K562 (cell line): Measurements from ENCODE around the gene RINL. TPM values are rescaled to one million over a fixed set of nuclear protein-coding genes. Genes with fewer than 3 reads are reported as not detected.
A peak's percentile ranks its signal among the peaks of the same experiment; 100 is the strongest.

Experiments
- CHD2 ChIP-seq: IDR thresholded peaks from 2 replicates; pipeline ENCODE4 v1.6.1; 2011; ENCODE audit warnings: low read depth, low read length
- CTCF ChIP-seq, 3 experiments: IDR thresholded peaks in 2 of 3; conservative IDR thresholded peaks in 1 of 3; 2 replicates each; pipeline ENCODE4 v1.5.1; 2011 to 2012; ENCODE audit warnings: low read length in 3 of 3, mild to moderate bottlenecking in 3 of 3, control low read depth in 2 of 3, improper control_type of control experiment in 1 of 3, inconsistent platforms in 1 of 3, low read depth in 1 of 3, mixed read lengths in 1 of 3, moderate library complexity in 1 of 3; ENCODE audit not compliant: insufficient read depth in 2 of 3
- HDAC2 ChIP-seq: fragments of 450-650 bp; IDR thresholded peaks from 2 replicates; pipeline ENCODE4 v1.6.1; 2016; ENCODE audit warnings: mild to moderate bottlenecking
- NBN ChIP-seq: fragments of 450-650 bp; IDR thresholded peaks from 2 replicates; pipeline ENCODE4 v1.6.1; 2016; ENCODE audit warnings: low read depth, mild to moderate bottlenecking
- NEUROD1 ChIP-seq: fragments of 150-350 bp; IDR thresholded peaks from 2 replicates; pipeline ENCODE4 v1.6.1; 2014; ENCODE audit warnings: borderline replicate concordance, low read length, low read depth; ENCODE audit not compliant: partially characterized antibody
- XRCC5 ChIP-seq: fragments of 200-400 bp; formaldehyde crosslinking; IDR thresholded peaks from 2 replicates; pipeline ENCODE4 v1.6.1; 2017; ENCODE audit warnings: low read depth, mild to moderate bottlenecking, low read length
- polyA plus RNA-seq, 8 experiments: library from polyadenylated mRNA; depleted of rRNA in 4 of 8; stranded (reverse) in 5 of 8; unstranded in 3 of 8; fragments of >200 nt; fragmentation: Nextera tagmentation in 2 of 8; fragmentation: Illumina TruSeq in 1 of 8; extraction: Ambion mirVana in 2 of 8; extraction: Trizol in 1 of 8; gene quantifications; 2 replicates each; pipeline versions ENCODE4 v1.2.1 to v1.2.3, GENCODE V29; 2011 to 2014; ENCODE audit warnings: inconsistent platforms in 1 of 8, missing spikeins in 1 of 8
- total RNA-seq, 7 experiments: library from RNA; depleted of rRNA in 6 of 7; stranded (reverse); fragments of >200 nt in 6 of 7; fragmentation: Illumina TruSeq in 2 of 7; extraction: Trizol in 2 of 7; gene quantifications; 2 replicates each; pipeline versions ENCODE4 v1.2.1 to v1.2.3, GENCODE V29; 2011 to 2021; ENCODE audit warnings: low replicate concordance in 1 of 7
- TF ChIP-seq, protein P1 (sequence below): fragments of 200-800 bp; sonication (Bioruptor generic); IDR thresholded peaks from 2 replicates; pipeline ENCODE4 v1.6.1; 2016; ENCODE audit warnings: missing genetic modification characterization, missing compliant biosample characterization
- TF ChIP-seq, protein P2 (sequence below), 2 experiments: fragments of 450-650 bp; IDR thresholded peaks; 2 replicates each; pipeline ENCODE4 v1.6.1; 2016

Gene RINL
- total and polyA plus RNA-seq, 9 of the 15 experiments (the other 6 are each of a cell fraction or from before 2014, with no cell fraction given), result 0.82 to 10.9 (median 4.9) TPM

DNA sequence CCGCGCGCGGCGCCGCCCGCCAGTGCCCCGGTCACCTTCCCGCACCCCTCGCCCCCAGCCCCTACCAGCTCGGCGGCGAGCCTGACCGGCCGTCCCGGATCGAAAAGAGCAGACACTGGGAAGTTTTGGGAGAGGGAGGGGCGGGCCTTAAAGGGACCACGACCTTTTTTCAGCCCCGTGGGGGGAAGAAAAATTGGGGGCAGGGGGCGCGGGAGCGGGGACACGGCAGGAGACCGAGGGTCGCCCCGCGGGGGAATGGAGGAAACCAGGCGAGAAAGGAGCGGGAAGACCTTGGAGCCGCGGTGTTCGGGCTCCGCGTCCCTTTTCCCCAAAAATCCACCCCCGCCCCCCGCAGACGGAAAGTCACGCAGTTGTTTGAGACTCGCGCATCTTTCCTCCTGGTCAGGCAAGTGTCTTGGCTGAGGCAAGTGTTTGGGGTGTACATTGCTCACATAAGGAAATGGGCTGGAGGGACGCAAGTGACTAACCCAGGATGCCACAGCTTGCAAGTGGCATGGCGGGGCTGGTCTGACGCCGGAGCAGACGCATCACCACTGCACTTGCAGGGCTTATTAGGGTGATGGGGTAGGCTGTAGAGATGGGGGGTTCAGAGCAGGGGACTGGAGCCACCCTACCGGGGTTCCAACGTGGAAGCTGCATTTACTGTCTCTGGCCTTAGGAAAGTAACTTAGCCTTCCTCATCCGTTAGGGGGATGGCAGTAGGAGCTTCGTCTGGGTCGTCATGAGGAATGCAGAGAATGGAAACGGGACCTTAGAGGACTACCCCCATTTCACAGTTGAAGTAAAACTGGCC is 25.6 kb downstream of the RINL start (continued):
- TF ChIP-seq, protein P1, sequence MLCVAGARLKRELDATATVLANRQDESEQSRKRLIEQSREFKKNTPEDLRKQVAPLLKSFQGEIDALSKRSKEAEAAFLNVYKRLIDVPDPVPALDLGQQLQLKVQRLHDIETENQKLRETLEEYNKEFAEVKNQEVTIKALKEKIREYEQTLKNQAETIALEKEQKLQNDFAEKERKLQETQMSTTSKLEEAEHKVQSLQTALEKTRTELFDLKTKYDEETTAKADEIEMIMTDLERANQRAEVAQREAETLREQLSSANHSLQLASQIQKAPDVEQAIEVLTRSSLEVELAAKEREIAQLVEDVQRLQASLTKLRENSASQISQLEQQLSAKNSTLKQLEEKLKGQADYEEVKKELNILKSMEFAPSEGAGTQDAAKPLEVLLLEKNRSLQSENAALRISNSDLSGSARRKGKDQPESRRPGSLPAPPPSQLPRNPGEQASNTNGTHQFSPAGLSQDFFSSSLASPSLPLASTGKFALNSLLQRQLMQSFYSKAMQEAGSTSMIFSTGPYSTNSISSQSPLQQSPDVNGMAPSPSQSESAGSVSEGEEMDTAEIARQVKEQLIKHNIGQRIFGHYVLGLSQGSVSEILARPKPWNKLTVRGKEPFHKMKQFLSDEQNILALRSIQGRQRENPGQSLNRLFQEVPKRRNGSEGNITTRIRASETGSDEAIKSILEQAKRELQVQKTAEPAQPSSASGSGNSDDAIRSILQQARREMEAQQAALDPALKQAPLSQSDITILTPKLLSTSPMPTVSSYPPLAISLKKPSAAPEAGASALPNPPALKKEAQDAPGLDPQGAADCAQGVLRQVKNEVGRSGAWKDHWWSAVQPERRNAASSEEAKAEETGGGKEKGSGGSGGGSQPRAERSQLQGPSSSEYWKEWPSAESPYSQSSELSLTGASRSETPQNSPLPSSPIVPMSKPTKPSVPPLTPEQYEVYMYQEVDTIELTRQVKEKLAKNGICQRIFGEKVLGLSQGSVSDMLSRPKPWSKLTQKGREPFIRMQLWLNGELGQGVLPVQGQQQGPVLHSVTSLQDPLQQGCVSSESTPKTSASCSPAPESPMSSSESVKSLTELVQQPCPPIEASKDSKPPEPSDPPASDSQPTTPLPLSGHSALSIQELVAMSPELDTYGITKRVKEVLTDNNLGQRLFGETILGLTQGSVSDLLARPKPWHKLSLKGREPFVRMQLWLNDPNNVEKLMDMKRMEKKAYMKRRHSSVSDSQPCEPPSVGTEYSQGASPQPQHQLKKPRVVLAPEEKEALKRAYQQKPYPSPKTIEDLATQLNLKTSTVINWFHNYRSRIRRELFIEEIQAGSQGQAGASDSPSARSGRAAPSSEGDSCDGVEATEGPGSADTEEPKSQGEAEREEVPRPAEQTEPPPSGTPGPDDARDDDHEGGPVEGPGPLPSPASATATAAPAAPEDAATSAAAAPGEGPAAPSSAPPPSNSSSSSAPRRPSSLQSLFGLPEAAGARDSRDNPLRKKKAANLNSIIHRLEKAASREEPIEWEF, result no peak
- TF ChIP-seq HDAC2 (peak; percentile 33; the same call in 1 of the 2 replicates), NBN (0 out of 2 replicates have a peak, but pooled peaks have one; percentile 13), XRCC5 (0 out of 2 replicates have a peak, but pooled peaks have one; percentile 31), NEUROD1 (peak; percentile 13), CHD2 (0 out of 2 replicates have a peak, but pooled peaks have one; percentile 21), CTCF (IDR thresholded peaks at IDR 0.05 in 2 of 3, conservative IDR thresholded peaks at IDR 0.05 in 1 of 3; ENCODE audit: insufficient read depth in 2 of 3, low read depth in 1 of 3, low read length in 3 of 3) (no peak)
- TF ChIP-seq, protein P2, sequence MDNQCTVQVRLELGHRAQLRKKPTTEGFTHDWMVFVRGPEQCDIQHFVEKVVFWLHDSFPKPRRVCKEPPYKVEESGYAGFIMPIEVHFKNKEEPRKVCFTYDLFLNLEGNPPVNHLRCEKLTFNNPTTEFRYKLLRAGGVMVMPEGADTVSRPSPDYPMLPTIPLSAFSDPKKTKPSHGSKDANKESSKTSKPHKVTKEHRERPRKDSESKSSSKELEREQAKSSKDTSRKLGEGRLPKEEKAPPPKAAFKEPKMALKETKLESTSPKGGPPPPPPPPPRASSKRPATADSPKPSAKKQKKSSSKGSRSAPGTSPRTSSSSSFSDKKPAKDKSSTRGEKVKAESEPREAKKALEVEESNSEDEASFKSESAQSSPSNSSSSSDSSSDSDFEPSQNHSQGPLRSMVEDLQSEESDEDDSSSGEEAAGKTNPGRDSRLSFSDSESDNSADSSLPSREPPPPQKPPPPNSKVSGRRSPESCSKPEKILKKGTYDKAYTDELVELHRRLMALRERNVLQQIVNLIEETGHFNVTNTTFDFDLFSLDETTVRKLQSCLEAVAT (IDR thresholded peaks at IDR 0.05), result no peak
